GM12873 (cell line): ENCODE results near the gene FAM131B.

Experiments
- CTCF ChIP-seq: IDR thresholded peaks from 2 replicates; pipeline ENCODE4 v1.5.1; 2012; ENCODE audit warnings: low read depth, mild to moderate bottlenecking, moderate library complexity, low read length, control low read depth; ENCODE audit not compliant: insufficient read depth; ENCODE audit errors: missing control alignments

Gene FAM131B

GRCh38 chr7:143406002-143406357, 43.5 kb upstream of the FAM131B start:
- no peak for TF ChIP-seq CTCF

GRCh38 chr7:143405173-143406001, 42.9 kb upstream of the FAM131B start:
- TF ChIP-seq CTCF: no peak

- no peak for TF ChIP-seq CTCF
Observed at GRCh38 chr7:143401265-143401664, 38.8 kb upstream of the FAM131B start.

GRCh38 chr7:143399642-143400041, 37.1 kb upstream of the FAM131B start:
- TF ChIP-seq CTCF: no peak

GRCh38 chr7:143399151-143399550, 36.6 kb upstream of the FAM131B start:
- TF ChIP-seq CTCF: no peak

- TF ChIP-seq CTCF: no peak
Observed at GRCh38 chr7:143398616-143399015, 36.1 kb upstream of the FAM131B start.

GRCh38 chr7:143397710-143398530, 35.4 kb upstream of the FAM131B start:
- TF ChIP-seq CTCF: no peak
